Tibial artery (tissue), 4 donors: Measurements from ENCODE around the gene LRBA.
"Not testable (repeated sequence)": the region's sequence is repeated elsewhere in the genome, so short reads cannot be mapped to it uniquely, and the experiment has no call there.

ENCODE experiments used
- DNase-seq, 2 donors: peaks; one replicate each; pipeline ENCODE4 v3.0.0-alpha.2; 2019
- H3K27ac ChIP-seq, 2 donors: fragments of 200-600 bp; sonication (generic) in 1 of 2; 1 replicate in 1 of 2; 2 replicates in 1 of 2; pipeline ENCODE4 v1.5.1; 2018 to 2019; ENCODE audit warnings: mild to moderate bottlenecking in 1 of 2
- H3K27me3 ChIP-seq, 2 donors: fragments of 200-600 bp; sonication (generic) in 1 of 2; one replicate each; pipeline versions ENCODE4 v1.5.1 to v1.6.0; 2016 to 2019
- H3K36me3 ChIP-seq, 3 donors: fragments of 200-600 bp; sonication (generic) in 2 of 3; one replicate each; pipeline ENCODE4 v1.5.1; 2016 to 2019; ENCODE audit warnings: mild to moderate bottlenecking in 2 of 3
- H3K4me1 ChIP-seq, 4 donors: fragments of 200-600 bp; sonication (generic) in 2 of 4; 1 replicate in 3 of 4; 2 replicates in 1 of 4; pipeline ENCODE4 v1.5.1; 2016 to 2019
- H3K4me3 ChIP-seq, 2 donors: fragments of 200-600 bp; sonication (generic) in 1 of 2; 1 replicate in 1 of 2; 2 replicates in 1 of 2; pipeline ENCODE4 v1.5.1; 2018 to 2019; ENCODE audit warnings: mild to moderate bottlenecking in 2 of 2
- H3K9me3 ChIP-seq, 3 donors: fragments of 200-600 bp; sonication (generic) in 1 of 3; one replicate each; pipeline ENCODE4 v1.5.1; 2016 to 2019
- intact Hi-C: fragments of 100-400 bp; cut with DNase I; formaldehyde crosslinking; loops from one replicate; pipeline ENCODE4 v1.15.0; 2023; ENCODE audit warnings: low total_unique reads
- TF ChIP-seq, protein P1 (sequence below), 2 experiments: fragments of 200-600 bp in 1 of 2; fragments of 450-650 bp in 1 of 2; IDR thresholded peaks; one replicate each; pipeline ENCODE4 v1.5.1; 2017 to 2019; ENCODE audit warnings: antibody characterized with exemption in 2 of 2, mild to moderate bottlenecking in 1 of 2, moderate library complexity in 1 of 2

Gene LRBA

DNA sequence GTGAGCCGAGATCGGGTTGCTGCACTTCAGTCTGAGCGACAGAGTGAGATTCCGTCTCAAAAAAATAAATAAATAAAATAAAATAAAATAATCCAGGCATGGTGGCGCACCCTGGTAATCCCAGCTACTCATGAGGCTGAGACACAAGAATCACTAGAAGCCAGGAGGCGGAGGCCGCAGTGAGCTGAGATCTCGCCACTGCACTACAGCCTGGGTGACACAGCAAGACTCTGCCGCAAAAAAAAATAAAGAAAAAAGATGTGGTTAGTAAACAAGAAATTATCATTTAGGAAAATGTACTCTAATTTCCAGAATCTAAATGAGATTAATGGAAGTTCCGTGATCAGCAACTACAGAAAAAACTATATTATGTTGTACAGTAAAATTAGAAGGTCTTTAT is 14.5 kb upstream of the LRBA start:
- TF ChIP-seq, protein P1, sequence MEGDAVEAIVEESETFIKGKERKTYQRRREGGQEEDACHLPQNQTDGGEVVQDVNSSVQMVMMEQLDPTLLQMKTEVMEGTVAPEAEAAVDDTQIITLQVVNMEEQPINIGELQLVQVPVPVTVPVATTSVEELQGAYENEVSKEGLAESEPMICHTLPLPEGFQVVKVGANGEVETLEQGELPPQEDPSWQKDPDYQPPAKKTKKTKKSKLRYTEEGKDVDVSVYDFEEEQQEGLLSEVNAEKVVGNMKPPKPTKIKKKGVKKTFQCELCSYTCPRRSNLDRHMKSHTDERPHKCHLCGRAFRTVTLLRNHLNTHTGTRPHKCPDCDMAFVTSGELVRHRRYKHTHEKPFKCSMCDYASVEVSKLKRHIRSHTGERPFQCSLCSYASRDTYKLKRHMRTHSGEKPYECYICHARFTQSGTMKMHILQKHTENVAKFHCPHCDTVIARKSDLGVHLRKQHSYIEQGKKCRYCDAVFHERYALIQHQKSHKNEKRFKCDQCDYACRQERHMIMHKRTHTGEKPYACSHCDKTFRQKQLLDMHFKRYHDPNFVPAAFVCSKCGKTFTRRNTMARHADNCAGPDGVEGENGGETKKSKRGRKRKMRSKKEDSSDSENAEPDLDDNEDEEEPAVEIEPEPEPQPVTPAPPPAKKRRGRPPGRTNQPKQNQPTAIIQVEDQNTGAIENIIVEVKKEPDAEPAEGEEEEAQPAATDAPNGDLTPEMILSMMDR (IDR thresholded peaks at IDR 0.05) = no peak
- no peaks in the 10 kb centered on the region for H3K9me3 ChIP-seq
- H3K27ac ChIP-seq = no peak overlapping the region
- no peaks in the 10 kb centered on the region for H3K36me3 ChIP-seq
- intact Hi-C loops = loop anchor here (5.0 kb wide), 1 partner anchor 1582 kb away; no protein-coding TSS in a partner anchor
- H3K27me3 ChIP-seq = no peaks in the 10 kb centered on the region
- no peaks in the 10 kb centered on the region for H3K4me1 ChIP-seq
- DNase-seq = no peak
- H3K4me3 ChIP-seq = no peak overlapping the region

DNA sequence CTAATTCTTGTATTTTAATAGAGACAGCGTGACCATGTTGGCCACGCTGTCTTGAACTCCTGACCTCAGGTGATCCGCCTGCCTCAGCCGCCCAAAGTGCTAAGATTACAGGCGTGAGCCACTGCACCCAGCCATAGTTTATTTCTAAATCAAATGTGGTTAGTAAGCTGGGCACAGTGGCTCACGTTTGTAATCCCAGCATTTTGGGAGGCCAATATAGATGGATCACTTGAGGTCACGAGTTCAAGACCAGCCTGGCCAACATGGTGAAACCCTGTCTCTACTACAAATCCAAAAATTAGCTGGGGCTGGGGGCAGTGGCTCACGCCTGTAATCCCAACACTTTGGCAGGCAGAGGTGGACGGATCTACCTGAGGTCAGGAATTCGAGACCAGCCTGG is 13.9 kb upstream of the LRBA start:
- not testable (repeated sequence) for H3K4me3 ChIP-seq, H3K4me1 ChIP-seq, H3K27me3 ChIP-seq, H3K9me3 ChIP-seq, DNase-seq, H3K36me3 ChIP-seq, H3K27ac ChIP-seq
- intact Hi-C loops = loop anchor here (5.0 kb wide), 1 partner anchor 1582 kb away; no protein-coding TSS in a partner anchor

GRCh38 chr4:151025759-151026158 is 10.7 kb upstream of the LRBA start:
- no peak for DNase-seq
- Histone ChIP-seq H3K27me3 (no peaks in the 10 kb centered on the region), H3K4me1 (no peaks in the 10 kb centered on the region), H3K27ac (no peak overlapping the region), H3K36me3 (no peaks in the 10 kb centered on the region), H3K4me3 (no peak overlapping the region), H3K9me3 (no peaks in the 10 kb centered on the region)
- TF ChIP-seq, protein P1 (IDR thresholded peaks at IDR 0.05) = no peak
- intact Hi-C loops = loop anchor here (5.0 kb wide), 1 partner anchor 1578 kb away; no protein-coding TSS in a partner anchor

GRCh38 chr4:151022586-151022985 is 7.5 kb upstream of the LRBA start:
- no peaks in the 10 kb centered on the region for H3K27me3 ChIP-seq
- no peak overlapping the region for H3K27ac ChIP-seq
- DNase-seq = no peak
- no peaks in the 10 kb centered on the region for H3K36me3 ChIP-seq
- no peak overlapping the region for H3K4me3 ChIP-seq
- TF ChIP-seq, protein P1 (IDR thresholded peaks at IDR 0.05) = no peak
- H3K9me3 ChIP-seq = no peaks in the 10 kb centered on the region
- no peaks in the 10 kb centered on the region for H3K4me1 ChIP-seq
- intact Hi-C loops = no loop called here

DNA sequence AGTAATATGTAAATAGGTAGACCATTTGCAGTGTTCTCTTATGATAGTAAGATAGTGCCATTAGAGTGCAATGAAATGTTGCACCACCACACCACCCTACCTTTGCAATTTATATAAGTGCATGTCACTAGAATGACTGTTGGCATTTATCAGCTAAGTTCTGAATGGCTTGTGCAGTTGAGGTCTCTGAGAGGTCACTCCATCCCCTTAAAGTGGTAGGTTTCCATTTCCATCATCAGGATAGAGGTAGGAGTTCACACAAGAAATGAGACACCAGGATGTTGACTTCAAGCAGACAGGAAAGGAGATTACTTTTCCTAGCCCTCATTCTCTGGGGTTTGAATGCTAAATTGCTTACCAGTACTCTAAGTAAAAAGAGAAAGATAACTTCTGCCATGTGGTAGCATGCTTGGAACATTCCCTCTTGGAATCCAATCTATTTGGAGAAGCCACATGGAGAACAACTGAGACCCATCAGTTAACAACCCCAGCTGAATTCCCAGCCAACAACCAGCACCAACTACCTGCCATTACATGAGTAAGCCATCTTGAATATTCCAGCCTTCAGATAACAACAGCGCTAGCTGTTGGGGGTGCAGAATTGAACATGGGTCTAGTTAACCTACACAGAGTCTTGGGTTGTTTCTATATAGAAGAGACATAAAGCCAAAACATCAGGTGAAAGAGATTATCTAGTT is 6.7 kb upstream of the LRBA start:
- TF ChIP-seq, protein P1 (IDR thresholded peaks at IDR 0.05) = no peak
- intact Hi-C loops = no loop called here

GRCh38 chr4:151015459-151016347 is 619 bp upstream of the LRBA start:
- DNase-seq = peak; percentile 44 to 79
- Histone ChIP-seq H3K4me3 (peak overlapping the region; percentile 72 to 87), H3K27ac (peak overlapping the region; percentile 85), H3K27me3 (no peaks in the 10 kb centered on the region), H3K4me1 (peaks cover 0 to 20% (median 13%) of the 10 kb centered on the region in 4 donors), H3K36me3 (no peaks in the 10 kb centered on the region), H3K9me3 (no peaks in the 10 kb centered on the region)
- TF ChIP-seq, protein P1 (IDR thresholded peaks at IDR 0.05) = no peak
- intact Hi-C loops = no loop called here

More for the DNA sequence above, 6.7 kb upstream of the LRBA start:
- H3K4me3 ChIP-seq = no peak overlapping the region
- H3K27me3 ChIP-seq = no peaks in the 10 kb centered on the region
- H3K36me3 ChIP-seq = no peaks in the 10 kb centered on the region
- H3K4me1 ChIP-seq = no peaks in the 10 kb centered on the region
- no peak for DNase-seq
- H3K27ac ChIP-seq = no peak overlapping the region
- no peaks in the 10 kb centered on the region for H3K9me3 ChIP-seq
